HepG2 (cell line): Measurements from ENCODE around the gene ADD2. TPM values are rescaled to one million over a fixed set of nuclear protein-coding genes. Genes with fewer than 3 reads are reported as not detected.

Experiments used
- AGO2 ChIP-seq: fragments of 200-400 bp; formaldehyde crosslinking; optimal IDR thresholded peaks from 2 replicates; pipeline ENCODE3; 2017; ENCODE audit warnings: mild to moderate bottlenecking, low read depth, low read length, moderate library complexity
- ATF2 ChIP-seq: sonication (generic); formaldehyde crosslinking; IDR thresholded peaks from 2 replicates; pipeline ENCODE4 v1.4.0; 2020; ENCODE audit warnings: missing genetic modification reagents
- CEBPB ChIP-seq: IDR thresholded peaks from 2 replicates; pipeline ENCODE4 v1.6.1; 2011; ENCODE audit warnings: low read depth, low read length, improper control_type of control experiment, borderline replicate concordance
- CREB1 ChIP-seq, 2 experiments: fragments of 450-650 bp in 1 of 2; IDR thresholded peaks; 2 replicates each; pipeline ENCODE4 v1.6.1; 2016 to 2017; ENCODE audit warnings: control low read depth in 1 of 2, mild to moderate bottlenecking in 1 of 2, missing compliant biosample characterization in 1 of 2, missing genetic modification characterization in 1 of 2
- HIVEP1 ChIP-seq: sonication (generic); formaldehyde crosslinking; IDR thresholded peaks from 2 replicates; pipeline ENCODE4 v1.4.0; 2020; ENCODE audit warnings: mild to moderate bottlenecking, missing genetic modification reagents
- KLF9 ChIP-seq: IDR thresholded peaks from 2 replicates; pipeline ENCODE4 v1.6.1; 2016; ENCODE audit warnings: low read depth
- MEIS1 ChIP-seq: sonication (generic); formaldehyde crosslinking; IDR thresholded peaks from 2 replicates; pipeline ENCODE4 v1.9.0; 2021; ENCODE audit warnings: mild to moderate bottlenecking, missing genetic modification reagents, moderate library complexity, borderline replicate concordance
- MYC ChIP-seq: sonication (generic); formaldehyde crosslinking; IDR thresholded peaks from 2 replicates; pipeline ENCODE4 v1.9.0; 2021; ENCODE audit warnings: missing genetic modification reagents, borderline replicate concordance
- NBN ChIP-seq: fragments of 450-650 bp; conservative IDR thresholded peaks from 2 replicates; pipeline ENCODE4 v1.6.1; 2017
- POLR2AphosphoS2 ChIP-seq: IDR thresholded peaks from 2 replicates; pipeline ENCODE4 v1.6.1; 2011; ENCODE audit warnings: low read depth, low read length, improper control_type of control experiment
- RARA ChIP-seq: IDR thresholded peaks from 2 replicates; pipeline ENCODE4 v1.6.1; 2016; ENCODE audit warnings: missing genetic modification reagents, missing compliant biosample characterization
- RFXAP ChIP-seq: sonication (generic); formaldehyde crosslinking; IDR thresholded peaks from 2 replicates; pipeline ENCODE4 v1.4.0; 2020; ENCODE audit warnings: missing genetic modification reagents, borderline replicate concordance
- SMAD3 ChIP-seq: sonication (generic); formaldehyde crosslinking; IDR thresholded peaks from 2 replicates; pipeline ENCODE4 v1.4.0; 2020; ENCODE audit warnings: missing genetic modification reagents
- SNAI1 ChIP-seq: sonication (generic); formaldehyde crosslinking; IDR thresholded peaks from 2 replicates; pipeline ENCODE4 v1.5.0; 2020; ENCODE audit warnings: mild to moderate bottlenecking, missing genetic modification reagents, borderline replicate concordance
- ZNF225 ChIP-seq: sonication (generic); formaldehyde crosslinking; IDR thresholded peaks from 2 replicates; pipeline ENCODE4 v1.4.0; 2020; ENCODE audit warnings: mild to moderate bottlenecking, missing genetic modification reagents
- ZNF44 ChIP-seq: sonication (generic); formaldehyde crosslinking; IDR thresholded peaks from 2 replicates; pipeline ENCODE4 v1.5.1; 2020; ENCODE audit warnings: mild to moderate bottlenecking, missing genetic modification reagents
- ZNF691 ChIP-seq: sonication (generic); formaldehyde crosslinking; IDR thresholded peaks from 2 replicates; pipeline ENCODE4 v1.4.0; 2020; ENCODE audit warnings: missing genetic modification reagents, low read depth, mild to moderate bottlenecking, borderline replicate concordance
- ZNF720 ChIP-seq: sonication (generic); formaldehyde crosslinking; IDR thresholded peaks from 2 replicates; pipeline ENCODE4 v1.4.0; 2020; ENCODE audit warnings: missing genetic modification reagents
- polyA plus RNA-seq, 8 experiments: library from polyadenylated mRNA; depleted of rRNA in 3 of 8; stranded (reverse) in 7 of 8; unstranded in 1 of 8; fragments of >200 nt; fragmentation: Illumina TruSeq in 4 of 8; extraction: Trizol in 4 of 8; gene quantifications; 2 replicates each; pipeline versions ENCODE4 v1.2.1 to v1.2.3, GENCODE V29; 2011 to 2016; ENCODE audit warnings: low read depth in 4 of 8, missing spikeins in 1 of 8, mixed read lengths in 1 of 8; ENCODE audit not compliant: insufficient read depth in 1 of 8
- total RNA-seq, 5 experiments: library from RNA; depleted of rRNA; stranded (reverse); fragments of >200 nt; fragmentation: Illumina TruSeq; extraction: Trizol; gene quantifications; 2 replicates each; pipeline ENCODE4 v1.2.3, GENCODE V29; 2016; ENCODE audit warnings: low read depth in 1 of 5
- TF ChIP-seq, protein P1 (sequence below): sonication (generic); formaldehyde crosslinking; IDR thresholded peaks from 2 replicates; pipeline ENCODE4 v1.9.0; 2021; ENCODE audit warnings: mild to moderate bottlenecking, missing genetic modification reagents
- TF ChIP-seq, protein P2 (sequence below): sonication (generic); formaldehyde crosslinking; IDR thresholded peaks from 2 replicates; pipeline ENCODE4 v1.4.0; 2020; ENCODE audit warnings: missing genetic modification reagents

The ADD2 gene
- total and polyA plus RNA-seq, 2 of the 13 experiments (the other 11 are each of a cell fraction or from before 2014, with no cell fraction given): 0.05 to 0.13 TPM

DNA sequence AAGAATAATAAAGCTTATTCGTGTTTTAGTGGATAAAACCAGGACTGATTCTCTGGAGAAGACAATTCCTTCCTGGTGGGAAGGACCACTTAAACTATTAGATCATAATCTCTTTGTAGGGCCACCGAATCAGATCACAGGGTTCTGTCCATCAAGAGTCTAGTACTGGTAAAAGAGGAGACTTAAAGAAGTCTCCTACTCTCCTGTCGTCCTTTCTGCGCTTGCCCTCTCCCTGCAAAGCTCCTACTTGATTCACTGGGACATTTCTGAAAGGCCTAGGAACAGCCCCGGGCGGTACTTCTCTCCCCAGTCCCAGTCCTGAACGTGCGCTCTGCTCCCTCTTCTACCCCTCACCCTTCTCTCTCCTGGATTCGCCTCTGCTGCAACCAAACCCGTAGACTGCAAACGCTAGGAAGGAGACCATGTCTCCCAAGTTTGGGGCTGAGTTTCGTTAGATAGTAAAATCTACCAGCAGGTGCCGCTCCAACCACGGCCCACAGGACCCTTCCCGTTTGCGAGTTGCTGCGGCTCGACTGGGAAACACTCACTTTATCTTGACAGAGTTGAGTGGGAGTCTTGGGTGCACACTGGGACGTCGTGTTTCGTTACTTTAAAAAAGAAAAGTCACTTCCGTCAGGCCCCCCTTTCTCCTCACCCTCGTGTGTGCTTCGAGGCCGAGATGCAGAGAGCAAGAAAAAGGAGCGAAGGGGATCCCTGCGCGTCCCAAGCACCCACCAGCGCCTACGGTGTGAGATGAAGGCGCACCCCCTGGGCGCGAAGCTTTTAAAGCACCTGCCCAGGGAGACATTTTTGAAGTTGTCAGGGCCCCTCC is 21.5 kb upstream of the ADD2 start (continued):
- TF ChIP-seq, protein P1, sequence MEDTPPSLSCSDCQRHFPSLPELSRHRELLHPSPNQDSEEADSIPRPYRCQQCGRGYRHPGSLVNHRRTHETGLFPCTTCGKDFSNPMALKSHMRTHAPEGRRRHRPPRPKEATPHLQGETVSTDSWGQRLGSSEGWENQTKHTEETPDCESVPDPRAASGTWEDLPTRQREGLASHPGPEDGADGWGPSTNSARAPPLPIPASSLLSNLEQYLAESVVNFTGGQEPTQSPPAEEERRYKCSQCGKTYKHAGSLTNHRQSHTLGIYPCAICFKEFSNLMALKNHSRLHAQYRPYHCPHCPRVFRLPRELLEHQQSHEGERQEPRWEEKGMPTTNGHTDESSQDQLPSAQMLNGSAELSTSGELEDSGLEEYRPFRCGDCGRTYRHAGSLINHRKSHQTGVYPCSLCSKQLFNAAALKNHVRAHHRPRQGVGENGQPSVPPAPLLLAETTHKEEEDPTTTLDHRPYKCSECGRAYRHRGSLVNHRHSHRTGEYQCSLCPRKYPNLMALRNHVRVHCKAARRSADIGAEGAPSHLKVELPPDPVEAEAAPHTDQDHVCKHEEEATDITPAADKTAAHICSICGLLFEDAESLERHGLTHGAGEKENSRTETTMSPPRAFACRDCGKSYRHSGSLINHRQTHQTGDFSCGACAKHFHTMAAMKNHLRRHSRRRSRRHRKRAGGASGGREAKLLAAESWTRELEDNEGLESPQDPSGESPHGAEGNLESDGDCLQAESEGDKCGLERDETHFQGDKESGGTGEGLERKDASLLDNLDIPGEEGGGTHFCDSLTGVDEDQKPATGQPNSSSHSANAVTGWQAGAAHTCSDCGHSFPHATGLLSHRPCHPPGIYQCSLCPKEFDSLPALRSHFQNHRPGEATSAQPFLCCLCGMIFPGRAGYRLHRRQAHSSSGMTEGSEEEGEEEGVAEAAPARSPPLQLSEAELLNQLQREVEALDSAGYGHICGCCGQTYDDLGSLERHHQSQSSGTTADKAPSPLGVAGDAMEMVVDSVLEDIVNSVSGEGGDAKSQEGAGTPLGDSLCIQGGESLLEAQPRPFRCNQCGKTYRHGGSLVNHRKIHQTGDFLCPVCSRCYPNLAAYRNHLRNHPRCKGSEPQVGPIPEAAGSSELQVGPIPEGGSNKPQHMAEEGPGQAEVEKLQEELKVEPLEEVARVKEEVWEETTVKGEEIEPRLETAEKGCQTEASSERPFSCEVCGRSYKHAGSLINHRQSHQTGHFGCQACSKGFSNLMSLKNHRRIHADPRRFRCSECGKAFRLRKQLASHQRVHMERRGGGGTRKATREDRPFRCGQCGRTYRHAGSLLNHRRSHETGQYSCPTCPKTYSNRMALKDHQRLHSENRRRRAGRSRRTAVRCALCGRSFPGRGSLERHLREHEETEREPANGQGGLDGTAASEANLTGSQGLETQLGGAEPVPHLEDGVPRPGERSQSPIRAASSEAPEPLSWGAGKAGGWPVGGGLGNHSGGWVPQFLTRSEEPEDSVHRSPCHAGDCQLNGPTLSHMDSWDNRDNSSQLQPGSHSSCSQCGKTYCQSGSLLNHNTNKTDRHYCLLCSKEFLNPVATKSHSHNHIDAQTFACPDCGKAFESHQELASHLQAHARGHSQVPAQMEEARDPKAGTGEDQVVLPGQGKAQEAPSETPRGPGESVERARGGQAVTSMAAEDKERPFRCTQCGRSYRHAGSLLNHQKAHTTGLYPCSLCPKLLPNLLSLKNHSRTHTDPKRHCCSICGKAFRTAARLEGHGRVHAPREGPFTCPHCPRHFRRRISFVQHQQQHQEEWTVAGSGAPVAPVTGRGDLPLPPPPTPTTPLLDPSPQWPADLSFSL: no peak
- TF ChIP-seq MEIS1 (CRISPR knock-in tag): no peak
- no peak for TF ChIP-seq NBN
- no peak for TF ChIP-seq CEBPB
- TF ChIP-seq ZNF691 (CRISPR knock-in tag): peak; percentile 57; the same call in 1 of the 2 replicates
- no peak for TF ChIP-seq ZNF44 (CRISPR knock-in tag)
- TF ChIP-seq AGO2: no peak
- TF ChIP-seq SMAD3 (CRISPR knock-in tag): peak; percentile 90
- no peak for TF ChIP-seq SNAI1
- TF ChIP-seq KLF9 (CRISPR knock-in tag): no peak
- TF ChIP-seq ZNF225 (CRISPR knock-in tag): peak; percentile 8; the same call in 1 of the 2 replicates
- peak; percentile 71; the same call in 1 of the 2 replicates for TF ChIP-seq ATF2 (CRISPR knock-in tag)
- no peak for TF ChIP-seq MYC (CRISPR knock-in tag)
- TF ChIP-seq RFXAP (CRISPR knock-in tag): 0 out of 2 replicates have a peak, but pooled peaks have one; percentile 24
- TF ChIP-seq ZNF720 (CRISPR knock-in tag): no peak
- TF ChIP-seq HIVEP1 (CRISPR knock-in tag): no peak
- TF ChIP-seq, protein P2, sequence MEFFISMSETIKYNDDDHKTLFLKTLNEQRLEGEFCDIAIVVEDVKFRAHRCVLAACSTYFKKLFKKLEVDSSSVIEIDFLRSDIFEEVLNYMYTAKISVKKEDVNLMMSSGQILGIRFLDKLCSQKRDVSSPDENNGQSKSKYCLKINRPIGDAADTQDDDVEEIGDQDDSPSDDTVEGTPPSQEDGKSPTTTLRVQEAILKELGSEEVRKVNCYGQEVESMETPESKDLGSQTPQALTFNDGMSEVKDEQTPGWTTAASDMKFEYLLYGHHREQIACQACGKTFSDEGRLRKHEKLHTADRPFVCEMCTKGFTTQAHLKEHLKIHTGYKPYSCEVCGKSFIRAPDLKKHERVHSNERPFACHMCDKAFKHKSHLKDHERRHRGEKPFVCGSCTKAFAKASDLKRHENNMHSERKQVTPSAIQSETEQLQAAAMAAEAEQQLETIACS (CRISPR knock-in tag): no peak
- no peak for TF ChIP-seq RARA
- TF ChIP-seq POLR2AphosphoS2: no peak
- no peak for TF ChIP-seq CREB1 (IDR thresholded peaks at IDR 0.05)
- no peak for TF ChIP-seq CREB1 (CRISPR knock-in tag; IDR thresholded peaks at IDR 0.05)
